Small intestine (tissue), 7 donors: ENCODE measurements around the gene CYP4F22. TPM values are rescaled to one million over a fixed set of nuclear protein-coding genes. Genes with fewer than 3 reads are reported as not detected.

Experiments used
- DNase-seq, 2 donors: peaks; one replicate each; pipeline versions ENCODE4 v3.0.0 to v3.0.0-alpha.2; 2013
- FAIRE-seq: peaks from 2 replicates; lab custom pipeline; 2012; peaks lifted over from hg19 to GRCh38; lab: Jason Lieb, UNC
- H3K27ac ChIP-seq, 3 donors: one replicate each; pipeline ENCODE4 v1.5.1; 2013; ENCODE audit warnings: low read length in 2 of 3, mild to moderate bottlenecking in 2 of 3, control low read depth in 1 of 3, inconsistent platforms in 1 of 3, low read depth in 1 of 3, moderate library complexity in 1 of 3
- H3K27me3 ChIP-seq, 3 donors: one replicate each; pipeline ENCODE4 v1.6.1; 2013; ENCODE audit warnings: low read length in 3 of 3, inconsistent platforms in 1 of 3; ENCODE audit not compliant: control insufficient read depth in 3 of 3, insufficient read depth in 3 of 3
- H3K36me3 ChIP-seq, 3 donors: one replicate each; pipeline ENCODE4 v1.6.1; 2013; ENCODE audit warnings: low read length in 3 of 3, inconsistent platforms in 1 of 3, low read depth in 1 of 3, mild to moderate bottlenecking in 1 of 3, moderate library complexity in 1 of 3; ENCODE audit not compliant: control insufficient read depth in 3 of 3, insufficient read depth in 2 of 3
- H3K4me1 ChIP-seq, 3 donors: one replicate each; pipeline ENCODE4 v1.6.1; 2013; ENCODE audit warnings: low read length in 2 of 3, inconsistent platforms in 1 of 3, low read depth in 1 of 3, mild to moderate bottlenecking in 1 of 3, moderate library complexity in 1 of 3; ENCODE audit not compliant: control insufficient read depth in 3 of 3, insufficient read depth in 2 of 3
- H3K4me3 ChIP-seq, 3 donors: one replicate each; pipeline ENCODE4 v1.5.1; 2013; ENCODE audit warnings: low read length in 3 of 3, control low read depth in 1 of 3, inconsistent platforms in 1 of 3, low read depth in 1 of 3, mild to moderate bottlenecking in 1 of 3, moderate library complexity in 1 of 3
- H3K9me3 ChIP-seq, 2 donors: one replicate each; pipeline ENCODE4 v1.6.1; 2013; ENCODE audit warnings: low read depth in 1 of 2, low read length in 1 of 2; ENCODE audit not compliant: control insufficient read depth in 2 of 2, insufficient read depth in 1 of 2
- WGBS, 3 donors: extraction: QIAGEN DNeasy Blood & Tissue Kit; methylation state at CpG; one replicate each; pipeline ENCODE4 v1.1.7; 2013; 5-methylcytosine and 5-hydroxymethylcytosine counted together
- polyA plus RNA-seq, 4 donors: library from polyadenylated mRNA; stranded (reverse) in 3 of 4; unstranded in 1 of 4; fragments of 200-250 nt in 3 of 4; fragments of 120-200 nt in 1 of 4; gene quantifications; one replicate each; pipeline versions ENCODE4 v1.2.1 to v1.2.3, GENCODE V29; 2013
- donor health status: healthy with polysubstance abuse.
- donor health status: control.
- donor health status: control.
- donor health status: Bipolar disorder and iron deficiency.
- donor health status: healthy.

The CYP4F22 gene
- polyA plus RNA-seq, 4 donors = 0.09 to 0.15 TPM; not detected in 2

DNA sequence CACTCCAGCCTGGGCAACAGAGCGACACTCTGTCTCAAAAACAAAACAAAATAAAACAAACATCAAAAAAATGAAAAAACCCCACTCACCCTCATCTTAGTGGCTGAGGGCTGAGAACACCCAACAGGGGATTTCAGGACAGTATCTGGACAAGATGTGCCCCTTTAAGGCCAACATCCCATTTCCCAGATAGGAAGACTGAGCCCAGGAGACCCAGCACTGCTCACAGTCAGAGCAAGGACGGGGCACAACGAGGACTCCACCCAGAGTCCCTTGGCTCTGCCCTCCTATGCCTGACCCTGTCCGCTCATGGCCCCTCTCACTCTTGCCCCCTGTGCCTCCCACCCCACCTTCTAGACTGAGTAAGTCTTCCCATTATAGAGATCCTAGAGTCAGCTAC lies 53.8 kb downstream of the CYP4F22 start:
- Histone ChIP-seq H3K27me3 (no peaks in the 10 kb centered on the region), H3K36me3 (no peaks in the 10 kb centered on the region), H3K27ac (no peak overlapping the region), H3K4me3 (no peak overlapping the region), H3K9me3 (no peaks in the 10 kb centered on the region), H3K4me1 (no peaks in the 10 kb centered on the region)
- WGBS, 3 donors = 80 to 85% (median 81%) methylated on average over 4 of the region's 4 CpGs
- FAIRE-seq (no peak), DNase-seq (no peak)

GRCh38 chr19:15562861-15563260 lies 54.5 kb downstream of the CYP4F22 start:
- no peaks in the 10 kb centered on the region for H3K9me3 ChIP-seq
- DNase-seq (no peak), FAIRE-seq (no peak)
- no peak overlapping the region for H3K4me3 ChIP-seq
- H3K4me1 ChIP-seq = no peaks in the 10 kb centered on the region
- H3K27me3 ChIP-seq = no peaks in the 10 kb centered on the region
- no peaks in the 10 kb centered on the region for H3K36me3 ChIP-seq
- no peak overlapping the region for H3K27ac ChIP-seq
- WGBS, 3 donors = 9 to 29% (median 14%) methylated on average over 3 of the region's 3 CpGs

DNA sequence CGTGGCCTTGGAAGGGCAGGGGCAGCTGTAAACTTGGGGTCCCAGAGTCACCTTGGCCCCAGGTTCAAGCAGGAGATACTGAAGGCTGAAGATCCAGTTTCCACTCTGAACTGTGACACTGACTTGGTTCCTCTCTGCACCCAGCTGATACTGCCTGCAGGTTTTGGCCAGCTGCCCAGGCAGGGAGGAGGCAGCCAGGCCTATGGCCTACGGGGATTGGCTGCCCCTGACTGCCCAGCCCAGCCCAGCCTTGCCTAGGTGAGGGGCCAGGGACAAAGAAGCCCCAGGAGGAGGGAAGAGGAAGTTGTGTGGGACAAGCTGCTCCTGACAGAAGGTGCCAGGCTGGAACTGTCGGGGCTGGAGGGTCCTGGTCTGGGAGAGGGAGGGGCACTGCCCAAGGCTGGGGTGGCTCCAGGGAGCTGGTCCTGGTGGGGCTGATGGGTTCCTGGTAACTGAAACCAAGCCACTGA lies 55.0 kb downstream of the CYP4F22 start:
- FAIRE-seq = no peak
- peak; percentile 54 to 66 for DNase-seq
- H3K4me3 ChIP-seq = no peak overlapping the region
- no peaks in the 10 kb centered on the region for H3K9me3 ChIP-seq
- WGBS, 3 donors = 0 to 18% (median 6%) methylated on average over 3 of the region's 3 CpGs
- H3K27me3 ChIP-seq = no peaks in the 10 kb centered on the region
- H3K36me3 ChIP-seq = no peaks in the 10 kb centered on the region
- H3K4me1 ChIP-seq = no peaks in the 10 kb centered on the region
- H3K27ac ChIP-seq = no peak overlapping the region

GRCh38 chr19:15563931-15564330 lies 55.6 kb downstream of the CYP4F22 start:
- Histone ChIP-seq H3K27ac (no peak overlapping the region), H3K4me3 (no peak overlapping the region), H3K27me3 (no peaks in the 10 kb centered on the region), H3K4me1 (no peaks in the 10 kb centered on the region), H3K36me3 (no peaks in the 10 kb centered on the region), H3K9me3 (no peaks in the 10 kb centered on the region)
- FAIRE-seq (no peak), DNase-seq (no peak)
- WGBS, 3 donors = 67 to 77% (median 75%) methylated on average over 14 of the region's 14 CpGs

GRCh38 chr19:15564534-15565168 lies 56.3 kb downstream of the CYP4F22 start:
- Histone ChIP-seq H3K9me3 (no peaks in the 10 kb centered on the region), H3K4me3 (no peak overlapping the region), H3K27ac (no peak overlapping the region), H3K27me3 (no peaks in the 10 kb centered on the region), H3K4me1 (no peaks in the 10 kb centered on the region), H3K36me3 (no peaks in the 10 kb centered on the region)
- FAIRE-seq (no peak), DNase-seq (peak in 1 of 2 donors; percentile 28)
- 65 to 76% (median 74%) methylated on average over 7 of the region's 7 CpGs for WGBS, 3 donors

GRCh38 chr19:15570420-15570819 lies 62.1 kb downstream of the CYP4F22 start:
- H3K27me3 ChIP-seq = no peaks in the 10 kb centered on the region

DNA sequence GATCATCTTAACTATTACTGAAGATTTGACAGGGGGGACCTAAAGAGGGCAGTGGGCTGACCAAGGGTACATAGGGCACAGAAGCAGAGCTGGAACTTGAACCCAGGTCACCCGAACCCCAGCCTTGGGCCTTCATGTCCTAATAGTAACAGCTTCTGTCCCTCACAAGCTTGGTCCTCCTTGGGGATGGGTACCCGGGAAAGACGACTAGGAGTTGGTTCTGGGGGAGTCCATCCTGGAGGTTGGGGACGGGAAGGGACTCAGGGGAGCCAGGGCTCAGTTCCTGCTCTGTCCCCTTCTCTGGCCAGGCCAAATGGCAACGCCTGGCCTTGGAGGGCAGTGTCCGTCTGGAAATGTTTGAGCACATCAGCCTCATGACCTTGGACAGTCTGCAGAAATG lies 67.1 kb downstream of the CYP4F22 start:
- H3K36me3 ChIP-seq = no peaks in the 10 kb centered on the region
- no peaks in the 10 kb centered on the region for H3K9me3 ChIP-seq
- FAIRE-seq (no peak), DNase-seq (no peak)
- H3K27me3 ChIP-seq = no peaks in the 10 kb centered on the region
- H3K4me3 ChIP-seq = no peak overlapping the region
- WGBS, 3 donors = 54 to 69% (median 63%) methylated on average over 6 of the region's 6 CpGs
- no peak overlapping the region for H3K27ac ChIP-seq
- H3K4me1 ChIP-seq = no peaks in the 10 kb centered on the region

More at GRCh38 chr19:15570420-15570819, 62.1 kb downstream of the CYP4F22 start:
- Histone ChIP-seq H3K9me3 (no peaks in the 10 kb centered on the region), H3K27ac (no peak overlapping the region), H3K4me3 (no peak overlapping the region), H3K36me3 (no peaks in the 10 kb centered on the region), H3K4me1 (no peaks in the 10 kb centered on the region)
- FAIRE-seq (no peak), DNase-seq (no peak)
- 82 to 84% (median 83%) methylated on average over 3 of the region's 3 CpGs for WGBS, 3 donors

DNA sequence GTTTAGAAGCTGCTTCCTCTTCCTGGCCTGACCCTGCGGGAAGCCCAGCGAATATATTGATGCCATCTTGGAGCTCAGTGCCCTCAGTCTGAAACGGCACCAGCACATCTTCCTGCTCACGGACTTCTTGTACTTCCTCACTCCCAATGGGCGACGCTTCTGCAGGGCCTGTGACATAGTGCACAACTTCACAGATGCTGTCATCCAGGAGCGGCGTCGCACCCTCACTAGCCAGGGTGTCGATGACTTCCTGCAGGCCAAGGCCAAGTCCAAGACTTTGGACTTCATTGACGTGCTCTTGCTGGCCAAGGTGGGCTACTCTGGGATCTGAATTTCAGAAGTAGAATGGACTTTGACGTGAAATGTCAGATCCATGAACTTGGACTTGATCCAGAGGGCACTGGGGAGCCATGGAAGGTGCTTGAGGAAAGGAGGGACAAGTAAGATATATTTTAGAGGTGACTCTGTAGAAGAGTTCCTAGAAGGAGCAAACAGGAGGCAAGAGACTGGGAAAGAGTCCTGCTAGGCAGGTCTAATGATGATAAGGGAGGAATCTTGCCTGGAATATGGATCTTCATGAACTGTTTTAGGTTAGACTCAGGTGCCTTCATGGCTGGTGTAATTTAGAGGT lies 68.3 kb downstream of the CYP4F22 start:
- H3K4me3 ChIP-seq = no peak overlapping the region

More for the DNA sequence above, 68.3 kb downstream of the CYP4F22 start:
- no peak for FAIRE-seq
- H3K27me3 ChIP-seq = no peaks in the 10 kb centered on the region
- H3K4me1 ChIP-seq = no peaks in the 10 kb centered on the region
- no peaks in the 10 kb centered on the region for H3K9me3 ChIP-seq
- WGBS, 3 donors = 74 to 80% (median 78%) methylated on average over 12 of the region's 12 CpGs
- no peak overlapping the region for H3K27ac ChIP-seq
- DNase-seq = no peak
- H3K36me3 ChIP-seq = no peaks in the 10 kb centered on the region
